ENCODE data around the gene TRPC4AP. TPM values are rescaled to one million over a fixed set of nuclear protein-coding genes. Genes with fewer than 3 reads are reported as not detected.

The TRPC4AP gene, protein sequence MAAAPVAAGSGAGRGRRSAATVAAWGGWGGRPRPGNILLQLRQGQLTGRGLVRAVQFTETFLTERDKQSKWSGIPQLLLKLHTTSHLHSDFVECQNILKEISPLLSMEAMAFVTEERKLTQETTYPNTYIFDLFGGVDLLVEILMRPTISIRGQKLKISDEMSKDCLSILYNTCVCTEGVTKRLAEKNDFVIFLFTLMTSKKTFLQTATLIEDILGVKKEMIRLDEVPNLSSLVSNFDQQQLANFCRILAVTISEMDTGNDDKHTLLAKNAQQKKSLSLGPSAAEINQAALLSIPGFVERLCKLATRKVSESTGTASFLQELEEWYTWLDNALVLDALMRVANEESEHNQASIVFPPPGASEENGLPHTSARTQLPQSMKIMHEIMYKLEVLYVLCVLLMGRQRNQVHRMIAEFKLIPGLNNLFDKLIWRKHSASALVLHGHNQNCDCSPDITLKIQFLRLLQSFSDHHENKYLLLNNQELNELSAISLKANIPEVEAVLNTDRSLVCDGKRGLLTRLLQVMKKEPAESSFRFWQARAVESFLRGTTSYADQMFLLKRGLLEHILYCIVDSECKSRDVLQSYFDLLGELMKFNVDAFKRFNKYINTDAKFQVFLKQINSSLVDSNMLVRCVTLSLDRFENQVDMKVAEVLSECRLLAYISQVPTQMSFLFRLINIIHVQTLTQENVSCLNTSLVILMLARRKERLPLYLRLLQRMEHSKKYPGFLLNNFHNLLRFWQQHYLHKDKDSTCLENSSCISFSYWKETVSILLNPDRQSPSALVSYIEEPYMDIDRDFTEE
- total RNA-seq = 66.8 and 76.5 TPM in 2 replicates

DNA sequence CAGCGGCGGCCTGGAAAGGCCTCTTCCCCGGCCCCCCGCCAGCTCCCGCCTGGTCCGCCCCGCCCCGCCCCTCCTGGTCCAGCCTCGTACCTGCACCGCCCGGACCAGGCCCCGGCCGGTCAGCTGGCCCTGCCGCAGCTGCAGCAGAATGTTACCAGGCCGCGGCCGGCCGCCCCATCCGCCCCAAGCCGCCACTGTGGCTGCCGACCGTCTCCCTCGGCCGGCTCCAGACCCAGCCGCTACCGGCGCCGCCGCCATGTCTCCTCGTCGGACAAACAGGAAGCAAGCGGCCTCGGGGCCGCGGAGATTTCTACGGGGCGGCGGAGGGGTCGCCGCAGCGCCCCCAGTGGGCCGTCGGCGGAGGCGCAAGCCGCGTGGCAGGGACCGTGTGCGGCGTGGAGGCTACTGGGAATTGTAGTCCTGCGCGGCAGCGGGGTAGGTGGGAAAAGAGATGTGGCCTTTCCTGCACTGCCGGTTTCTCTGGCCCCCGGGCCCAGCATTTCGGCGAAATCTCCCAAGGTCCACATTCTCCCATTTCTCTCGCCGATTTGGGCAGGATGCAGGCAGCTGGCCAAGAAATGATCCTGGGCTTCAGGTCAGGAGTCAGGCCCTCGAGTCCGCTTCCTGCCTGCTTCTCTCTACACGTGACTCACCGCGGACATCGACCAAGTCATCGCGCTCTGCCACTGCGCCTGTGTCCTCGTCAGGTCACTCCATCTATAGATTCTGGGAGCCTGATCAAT is at the start of gene TRPC4AP:
TSS of gene TRPC4AP (minus strand) at position 284 of the 743 bp plus-strand sequence. CDS start at position 258, 26 bp downstream.

GRCh38 chr20:34955231-34956040 is 137.2 kb downstream of the TRPC4AP start, which contains the start of the genes GSS and MYH7B:
Gene GSS (minus strand): TSS chr20:34955806. CDS start chr20:34951852, 3,954 bp downstream.
Gene MYH7B (plus strand): TSS chr20:34955868. CDS start chr20:34978006, 22,138 bp downstream.

Other genes starting within 250 kb of the TRPC4AP start
- gene GGT7, start 220.0 kb downstream of the TRPC4AP start, total RNA-seq = 8.9 and 9.0 TPM in 2 replicates
- 32.1 and 42.0 TPM in 2 replicates for gene ACSS2, start 216.2 kb downstream of the TRPC4AP start, total RNA-seq
- 60.3 and 64.9 TPM in 2 replicates for gene GSS, start 137.0 kb downstream of the TRPC4AP start, total RNA-seq
- gene MYH7B, start 136.9 kb downstream of the TRPC4AP start, total RNA-seq = 0.12 and 0.13 TPM in 2 replicates
- 98.4 and 101 TPM in 2 replicates for gene EDEM2, start 54.5 kb upstream of the TRPC4AP start, total RNA-seq
- gene PROCR, start 79.3 kb upstream of the TRPC4AP start, total RNA-seq = 125 and 128 TPM in 2 replicates
- 0.53 and 0.75 TPM in 2 replicates for gene MMP24, start 133.9 kb upstream of the TRPC4AP start, total RNA-seq
- 12.7 and 20.1 TPM in 2 replicates for gene MMP24OS, start 185.3 kb upstream of the TRPC4AP start, total RNA-seq
- gene EIF6, start 192.0 kb upstream of the TRPC4AP start, total RNA-seq = 127 and 134 TPM in 2 replicates
- gene FAM83C, start 199.6 kb upstream of the TRPC4AP start, total RNA-seq = not detected in 2 replicates

Data from aortic smooth muscle cell (primary cell).